ENCODE results near the gene TALDO1. TPM values are rescaled to one million over a fixed set of nuclear protein-coding genes. Genes with fewer than 3 reads are reported as not detected.

The TALDO1 gene
- total and polyA plus RNA-seq, 10 of the 15 experiments (the other 5 are each of a cell fraction or from before 2014, with no cell fraction given): 121 to 302 (median 182) TPM

DNA sequence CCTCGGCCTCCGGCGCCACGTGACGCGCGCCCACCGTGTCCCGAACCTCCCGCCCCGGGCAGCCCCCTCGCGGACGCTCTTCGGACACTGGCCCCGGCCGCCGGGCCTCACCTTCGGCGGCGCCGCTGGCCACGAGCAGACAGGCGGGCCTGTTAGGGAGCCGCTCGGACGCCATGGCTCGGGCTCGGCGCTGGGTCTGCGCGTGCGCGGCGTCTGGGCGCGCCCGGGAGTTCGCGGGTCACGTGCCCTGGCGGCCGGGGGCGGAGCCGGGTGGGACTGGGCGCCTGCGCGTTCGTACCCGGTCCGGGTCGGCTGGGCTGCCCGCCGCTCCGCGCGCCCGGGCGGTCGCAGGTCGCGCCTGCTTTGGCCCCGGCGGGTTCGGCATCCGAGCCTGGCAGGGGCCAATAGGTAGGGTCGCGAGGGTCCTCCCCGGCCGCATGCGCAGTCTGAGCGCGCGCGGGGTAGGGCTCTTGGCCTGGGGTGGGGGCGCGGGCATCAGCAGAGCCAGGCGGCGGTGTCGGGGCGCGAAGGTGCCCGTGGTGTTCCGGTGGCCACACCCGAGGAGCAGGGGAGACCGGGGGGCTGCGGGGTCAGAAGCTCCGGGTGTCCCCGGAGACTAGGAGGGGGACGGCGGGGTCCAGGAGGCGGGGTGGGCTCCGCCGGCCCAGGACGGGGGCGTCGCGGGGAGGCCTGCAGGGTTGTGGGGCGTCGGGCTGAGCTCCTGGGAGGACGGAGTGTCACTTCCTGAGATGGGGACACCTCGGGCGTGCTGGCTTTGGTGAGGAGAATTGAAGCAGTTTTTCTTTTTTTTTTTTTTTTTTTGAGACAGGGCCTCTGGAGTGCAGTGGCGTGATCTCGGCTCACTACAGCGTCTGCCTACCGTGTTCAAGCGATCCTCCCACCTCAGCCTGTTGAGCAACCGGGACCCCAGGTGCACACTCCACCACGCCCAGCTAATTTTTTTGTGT, 30.3 kb downstream of the TALDO1 start, which contains the start of gene GATD1 (continued):
- TF ChIP-seq MXI1 (IDR thresholded peaks at IDR 0.05; ENCODE audit: low read depth, low read length) (no peak), MYC (IDR thresholded peaks at IDR 0.05; ENCODE audit: insufficient read depth, insufficient read length, insufficient replicate concordance, low read length, severe bottlenecking) (peak; percentile 49), KDM1A (IDR thresholded peaks at IDR 0.05; ENCODE audit: borderline replicate concordance) (no peak), DPF2 (IDR thresholded peaks at IDR 0.05) (peak; percentile 58; the same call in 1 of the 2 replicates), SP1 (IDR thresholded peaks at IDR 0.05; ENCODE audit: low read depth, low read length) (peak; percentile 27), POLR2A (IDR thresholded peaks at IDR 0.05; ENCODE audit: low read depth, low read length) (peak; percentile 88), NFYB (IDR thresholded peaks at IDR 0.05; ENCODE audit: insufficient read depth, low read depth, low read length) (no peak), ZBED1 (IDR thresholded peaks at IDR 0.05; ENCODE audit: borderline replicate concordance) (no peak), GATAD2B (conservative IDR thresholded peaks at IDR 0.05; ENCODE audit: low read depth) (peak; percentile 69), SMAD5 (IDR thresholded peaks at IDR 0.05; ENCODE audit: low read depth) (no peak), RAD21 (IDR thresholded peaks at IDR 0.05; ENCODE audit: insufficient read depth, low read depth, low read length) (no peak), EZH2 (IDR thresholded peaks at IDR 0.05; ENCODE audit: borderline replicate concordance, control insufficient read depth, low read depth, low read length) (no peak), CBX5 (IDR thresholded peaks at IDR 0.05; ENCODE audit: low read depth) (no peak), ZZZ3 (IDR thresholded peaks at IDR 0.05; ENCODE audit: control insufficient read depth, insufficient read length, low read depth) (no peak)
- TF ChIP-seq, protein P1, sequence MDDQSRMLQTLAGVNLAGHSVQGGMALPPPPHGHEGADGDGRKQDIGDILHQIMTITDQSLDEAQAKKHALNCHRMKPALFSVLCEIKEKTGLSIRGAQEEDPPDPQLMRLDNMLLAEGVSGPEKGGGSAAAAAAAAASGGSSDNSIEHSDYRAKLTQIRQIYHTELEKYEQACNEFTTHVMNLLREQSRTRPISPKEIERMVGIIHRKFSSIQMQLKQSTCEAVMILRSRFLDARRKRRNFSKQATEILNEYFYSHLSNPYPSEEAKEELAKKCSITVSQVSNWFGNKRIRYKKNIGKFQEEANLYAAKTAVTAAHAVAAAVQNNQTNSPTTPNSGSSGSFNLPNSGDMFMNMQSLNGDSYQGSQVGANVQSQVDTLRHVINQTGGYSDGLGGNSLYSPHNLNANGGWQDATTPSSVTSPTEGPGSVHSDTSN (IDR thresholded peaks at IDR 0.05; ENCODE audit: insufficient replicate concordance, low read depth, low read length): no peak
- TF ChIP-seq, protein P2, sequence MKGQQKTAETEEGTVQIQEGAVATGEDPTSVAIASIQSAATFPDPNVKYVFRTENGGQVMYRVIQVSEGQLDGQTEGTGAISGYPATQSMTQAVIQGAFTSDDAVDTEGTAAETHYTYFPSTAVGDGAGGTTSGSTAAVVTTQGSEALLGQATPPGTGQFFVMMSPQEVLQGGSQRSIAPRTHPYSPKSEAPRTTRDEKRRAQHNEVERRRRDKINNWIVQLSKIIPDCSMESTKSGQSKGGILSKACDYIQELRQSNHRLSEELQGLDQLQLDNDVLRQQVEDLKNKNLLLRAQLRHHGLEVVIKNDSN (IDR thresholded peaks at IDR 0.05; ENCODE audit: borderline replicate concordance, extremely low read length, insufficient read depth, low read depth, low read length): peak; percentile 98
- TF ChIP-seq, protein P3, sequence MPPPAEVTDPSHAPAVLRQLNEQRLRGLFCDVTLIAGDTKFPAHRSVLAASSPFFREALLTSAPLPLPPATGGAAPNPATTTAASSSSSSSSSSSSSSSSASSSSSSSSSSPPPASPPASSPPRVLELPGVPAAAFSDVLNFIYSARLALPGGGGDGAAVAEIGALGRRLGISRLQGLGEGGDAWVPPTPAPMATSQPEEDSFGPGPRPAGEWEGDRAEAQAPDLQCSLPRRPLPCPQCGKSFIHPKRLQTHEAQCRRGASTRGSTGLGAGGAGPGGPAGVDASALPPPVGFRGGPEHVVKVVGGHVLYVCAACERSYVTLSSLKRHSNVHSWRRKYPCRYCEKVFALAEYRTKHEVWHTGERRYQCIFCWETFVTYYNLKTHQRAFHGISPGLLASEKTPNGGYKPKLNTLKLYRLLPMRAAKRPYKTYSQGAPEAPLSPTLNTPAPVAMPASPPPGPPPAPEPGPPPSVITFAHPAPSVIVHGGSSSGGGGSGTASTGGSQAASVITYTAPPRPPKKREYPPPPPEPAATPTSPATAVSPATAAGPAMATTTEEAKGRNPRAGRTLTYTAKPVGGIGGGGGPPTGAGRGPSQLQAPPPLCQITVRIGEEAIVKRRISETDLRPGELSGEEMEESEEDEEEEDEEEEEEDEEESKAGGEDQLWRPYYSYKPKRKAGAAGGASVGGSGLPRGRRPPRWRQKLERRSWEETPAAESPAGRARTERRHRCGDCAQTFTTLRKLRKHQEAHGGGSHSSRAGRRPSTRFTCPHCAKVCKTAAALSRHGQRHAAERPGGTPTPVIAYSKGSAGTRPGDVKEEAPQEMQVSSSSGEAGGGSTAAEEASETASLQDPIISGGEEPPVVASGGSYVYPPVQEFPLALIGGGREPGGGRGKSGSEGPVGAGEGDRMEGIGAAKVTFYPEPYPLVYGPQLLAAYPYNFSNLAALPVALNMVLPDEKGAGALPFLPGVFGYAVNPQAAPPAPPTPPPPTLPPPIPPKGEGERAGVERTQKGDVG (CRISPR knock-in tag; IDR thresholded peaks at IDR 0.05): no peak
- TF ChIP-seq, protein P4, sequence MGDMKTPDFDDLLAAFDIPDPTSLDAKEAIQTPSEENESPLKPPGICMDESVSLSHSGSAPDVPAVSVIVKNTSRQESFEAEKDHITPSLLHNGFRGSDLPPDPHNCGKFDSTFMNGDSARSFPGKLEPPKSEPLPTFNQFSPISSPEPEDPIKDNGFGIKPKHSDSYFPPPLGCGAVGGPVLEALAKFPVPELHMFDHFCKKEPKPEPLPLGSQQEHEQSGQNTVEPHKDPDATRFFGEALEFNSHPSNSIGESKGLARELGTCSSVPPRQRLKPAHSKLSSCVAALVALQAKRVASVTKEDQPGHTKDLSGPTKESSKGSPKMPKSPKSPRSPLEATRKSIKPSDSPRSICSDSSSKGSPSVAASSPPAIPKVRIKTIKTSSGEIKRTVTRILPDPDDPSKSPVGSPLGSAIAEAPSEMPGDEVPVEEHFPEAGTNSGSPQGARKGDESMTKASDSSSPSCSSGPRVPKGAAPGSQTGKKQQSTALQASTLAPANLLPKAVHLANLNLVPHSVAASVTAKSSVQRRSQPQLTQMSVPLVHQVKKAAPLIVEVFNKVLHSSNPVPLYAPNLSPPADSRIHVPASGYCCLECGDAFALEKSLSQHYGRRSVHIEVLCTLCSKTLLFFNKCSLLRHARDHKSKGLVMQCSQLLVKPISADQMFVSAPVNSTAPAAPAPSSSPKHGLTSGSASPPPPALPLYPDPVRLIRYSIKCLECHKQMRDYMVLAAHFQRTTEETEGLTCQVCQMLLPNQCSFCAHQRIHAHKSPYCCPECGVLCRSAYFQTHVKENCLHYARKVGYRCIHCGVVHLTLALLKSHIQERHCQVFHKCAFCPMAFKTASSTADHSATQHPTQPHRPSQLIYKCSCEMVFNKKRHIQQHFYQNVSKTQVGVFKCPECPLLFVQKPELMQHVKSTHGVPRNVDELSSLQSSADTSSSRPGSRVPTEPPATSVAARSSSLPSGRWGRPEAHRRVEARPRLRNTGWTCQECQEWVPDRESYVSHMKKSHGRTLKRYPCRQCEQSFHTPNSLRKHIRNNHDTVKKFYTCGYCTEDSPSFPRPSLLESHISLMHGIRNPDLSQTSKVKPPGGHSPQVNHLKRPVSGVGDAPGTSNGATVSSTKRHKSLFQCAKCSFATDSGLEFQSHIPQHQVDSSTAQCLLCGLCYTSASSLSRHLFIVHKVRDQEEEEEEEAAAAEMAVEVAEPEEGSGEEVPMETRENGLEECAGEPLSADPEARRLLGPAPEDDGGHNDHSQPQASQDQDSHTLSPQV (IDR thresholded peaks at IDR 0.05): peak; percentile 52

Data from GM12878 (cell line).